Kidney (tissue), 22 donors: Measurements from ENCODE around the gene OR2G3. TPM values are rescaled to one million over a fixed set of nuclear protein-coding genes. Genes with fewer than 3 reads are reported as not detected.

Source experiments
- DNase-seq, 5 donors: peaks; one replicate each; pipeline ENCODE4 v3.0.0-alpha.2; 2013 to 2020
- FAIRE-seq: peaks from 2 replicates; lab custom pipeline; 2012; peaks lifted over from hg19 to GRCh38; lab: Jason Lieb, UNC
- H3K27ac ChIP-seq, 2 donors: one replicate each; pipeline ENCODE4 v1.7.0; 2013; ENCODE audit warnings: low read depth in 2 of 2, low read length in 2 of 2, inconsistent platforms in 1 of 2
- H3K27me3 ChIP-seq: one replicate; pipeline ENCODE4 v1.7.1; 2013; ENCODE audit warnings: low read length, inconsistent platforms; ENCODE audit not compliant: control insufficient read depth, insufficient read depth
- H3K36me3 ChIP-seq, 3 donors: one replicate each; pipeline versions ENCODE4 v1.7.0 to v1.7.1; 2013; ENCODE audit warnings: low read length in 3 of 3, control low read depth in 1 of 3, inconsistent platforms in 1 of 3; ENCODE audit not compliant: insufficient read depth in 3 of 3, control insufficient read depth in 2 of 3
- H3K4me1 ChIP-seq, 3 donors: one replicate each; pipeline versions ENCODE4 v1.7.0 to v1.7.1; 2013; ENCODE audit warnings: low read length in 3 of 3, inconsistent platforms in 1 of 3, low read depth in 1 of 3; ENCODE audit not compliant: control insufficient read depth in 2 of 3, insufficient read depth in 2 of 3
- H3K4me3 ChIP-seq, 3 donors: one replicate each; pipeline versions ENCODE4 v1.7.0 to v1.8.1; 2013; ENCODE audit warnings: low read length in 3 of 3, control low read depth in 1 of 3, inconsistent platforms in 1 of 3
- H3K9ac ChIP-seq, 3 donors: one replicate each; pipeline versions ENCODE4 v1.7.0 to v1.7.1; 2013; ENCODE audit warnings: low read length in 3 of 3, control low read depth in 1 of 3, inconsistent platforms in 1 of 3
- H3K9me3 ChIP-seq, 3 donors: one replicate each; pipeline versions ENCODE4 v1.7.0 to v1.7.1; 2013; ENCODE audit warnings: low read length in 3 of 3, control low read depth in 1 of 3, inconsistent platforms in 1 of 3; ENCODE audit not compliant: control insufficient read depth in 2 of 3, insufficient read depth in 1 of 3
- CTCF ChIP-seq: IDR thresholded peaks from 3 replicates; pipeline ENCODE4 v1.5.1; 2012; ENCODE audit warnings: mild to moderate bottlenecking, moderate library complexity, borderline replicate concordance; ENCODE audit not compliant: insufficient read depth; ENCODE audit errors: extremely low read depth
- intact Hi-C: fragments of 100-400 bp; cut with DNase I; formaldehyde crosslinking; loops from one replicate; pipeline ENCODE4 v1.11.1; 2022
- long read RNA-seq, 10 donors: library from polyadenylated mRNA in 1 of 10; unstranded in 1 of 10; transcript quantifications; one replicate each; pipeline ENCODE4 v2.0.0 and lab custom pipeline, GENCODE V29; 2021 to 2026
- polyA plus RNA-seq: library from polyadenylated mRNA; stranded (reverse); fragments of 350-450 nt; fragmentation: Illumina TruSeq; extraction: RNeasy Lipid Tissue Mini Kit (QIAGEN cat#74804); gene quantifications from one replicate; pipeline ENCODE4 v1.2.3, GENCODE V29; 2014; ENCODE audit warnings: low read depth, low replicate concordance; ENCODE audit not compliant: insufficient read depth
- total RNA-seq: library from RNA; stranded (reverse); fragmentation: NEBNext Ultra II Directional; extraction: Animal tissue kit (Norgen Biotek cat#: 25700); gene quantifications from one replicate; pipeline ENCODE4 v1.2.1, GENCODE V29; 2021
- donor health status: control.
- donor health status: control.
- donor health status: control.
- donor health status: control.
- donor health status: control.
- donor health status: DM: yes; HTN: yes; CAD: no.
- donor health status: Normal renal cell carcinoma (clear cell type).

OR2G3 gene
- total RNA-seq (not detected), polyA plus RNA-seq (not detected)
- long read RNA-seq, donor 1, result 0 reads
- long read RNA-seq, donor 2, result 0 reads
- long read RNA-seq, donor 3, result 0 reads
- long read RNA-seq, donor 4, result 0 reads
- long read RNA-seq, donor 5, result 0 reads
- long read RNA-seq, donor 6, result 0 reads
- long read RNA-seq, donor 7, result 0 reads
- long read RNA-seq, donor 8, partial matches to known transcripts, result 0 of 1 reads
- long read RNA-seq, donor 8, other reads (novel, unspliced or antisense), result 0 of 1 reads
- long read RNA-seq, donor 9, result 0 reads
- long read RNA-seq, donor 10, result 0 reads

DNA sequence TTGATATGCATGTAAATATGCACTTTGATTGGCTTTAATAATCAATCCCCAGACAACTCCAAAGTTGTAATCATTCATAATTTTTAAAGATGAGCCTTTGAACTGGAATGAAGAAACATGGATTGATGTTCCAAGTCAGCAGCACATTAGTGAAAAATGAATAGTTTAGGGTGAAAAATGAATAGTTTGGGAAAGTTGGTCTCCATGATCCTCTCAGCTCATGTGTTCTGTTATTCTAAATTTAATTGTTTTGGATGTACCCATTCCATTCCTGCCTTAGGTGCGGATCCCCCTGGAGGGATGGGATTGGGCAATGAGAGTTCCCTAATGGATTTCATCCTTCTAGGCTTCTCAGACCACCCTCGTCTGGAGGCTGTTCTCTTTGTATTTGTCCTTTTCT lies at the start of gene OR2G3:
TSS of gene OR2G3 (plus strand) at position 301 of the 400 bp plus-strand sequence. CDS start at position 301, 0 bp downstream.
- no peak for TF ChIP-seq CTCF
- FAIRE-seq, result no peak

DNA sequence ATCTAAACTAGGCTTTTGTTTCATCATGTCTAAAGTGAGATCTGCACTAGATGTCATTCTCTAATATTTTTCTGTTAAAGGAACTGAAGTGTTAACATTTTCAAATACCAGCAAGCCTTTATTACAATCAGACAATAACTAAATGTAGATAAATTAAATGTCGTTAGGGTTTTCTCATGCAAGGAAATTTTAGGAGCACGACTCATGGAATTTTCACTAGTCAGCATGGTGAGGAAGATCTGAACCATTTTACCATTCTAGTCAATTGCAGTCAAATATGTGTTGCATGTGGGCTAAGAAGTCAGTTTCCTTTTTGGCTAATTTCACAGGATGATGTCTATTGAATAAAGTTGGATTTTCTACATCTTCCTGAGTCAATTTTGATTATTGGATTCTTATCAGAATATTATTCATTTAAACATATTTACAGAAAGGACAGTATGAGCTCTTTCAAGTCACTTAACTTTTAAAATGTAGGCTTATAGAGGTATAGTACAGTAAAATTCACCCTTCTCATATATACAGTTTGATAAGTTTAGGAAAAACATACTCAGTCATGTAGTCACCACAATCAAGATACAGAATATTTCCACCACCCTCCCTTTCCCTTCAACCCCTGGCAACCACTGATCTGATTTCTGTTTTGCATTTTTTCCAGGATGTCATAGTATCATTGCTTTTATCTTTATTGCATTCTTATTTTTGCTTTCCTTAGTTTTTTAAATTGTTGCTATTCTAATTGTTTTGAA lies 47.3 kb upstream of the OR2G3 start:
- Histone ChIP-seq H3K9me3 (no peaks in the 10 kb centered on the region), H3K4me3 (no peak overlapping the region), H3K9ac (no peak overlapping the region), H3K36me3 (no peaks in the 10 kb centered on the region), H3K27ac (no peak overlapping the region), H3K4me1 (no peaks in the 10 kb centered on the region), H3K27me3 (no peaks in the 10 kb centered on the region)
- TF ChIP-seq CTCF, result no peak
- intact Hi-C loops, result no loop called here
- no peak for DNase-seq
- no peak for FAIRE-seq

More for the DNA sequence above, at the start of gene OR2G3:
- no peak within 1 kb of the TSS for H3K9ac ChIP-seq
- peaks cover 0 to 5% (median 0%) of the 10 kb centered on the region in 3 donors for H3K9me3 ChIP-seq
- H3K27me3 ChIP-seq, result no peaks in the 10 kb centered on the region
- no peak for DNase-seq
- H3K4me1 ChIP-seq, result no peaks in the 10 kb centered on the region
- H3K36me3 ChIP-seq, result no peaks in the 10 kb centered on the region
- no peak within 1 kb of the TSS for H3K27ac ChIP-seq
- intact Hi-C loops, result no loop called here
- H3K4me3 ChIP-seq, result no peak within 1 kb of the TSS

- no peak for TF ChIP-seq CTCF
- DNase-seq (no peak), FAIRE-seq (no peak)
- Histone ChIP-seq H3K4me1 (no peaks in the 10 kb centered on the region), H3K36me3 (no peaks in the 10 kb centered on the region), H3K9me3 (no peaks in the 10 kb centered on the region), H3K27me3 (no peaks in the 10 kb centered on the region), H3K9ac (no peak overlapping the region), H3K27ac (no peak overlapping the region), H3K4me3 (no peak overlapping the region)
- intact Hi-C loops, result no loop called here
Measured at GRCh38 chr1:247561711-247562110, 43.7 kb upstream of the OR2G3 start.
